Measurements from ENCODE around the gene DUOX2.
"Not testable (repeated sequence)": the region's sequence is repeated elsewhere in the genome, so short reads cannot be mapped to it uniquely, and the experiment has no call there.

Gene DUOX2

DNA sequence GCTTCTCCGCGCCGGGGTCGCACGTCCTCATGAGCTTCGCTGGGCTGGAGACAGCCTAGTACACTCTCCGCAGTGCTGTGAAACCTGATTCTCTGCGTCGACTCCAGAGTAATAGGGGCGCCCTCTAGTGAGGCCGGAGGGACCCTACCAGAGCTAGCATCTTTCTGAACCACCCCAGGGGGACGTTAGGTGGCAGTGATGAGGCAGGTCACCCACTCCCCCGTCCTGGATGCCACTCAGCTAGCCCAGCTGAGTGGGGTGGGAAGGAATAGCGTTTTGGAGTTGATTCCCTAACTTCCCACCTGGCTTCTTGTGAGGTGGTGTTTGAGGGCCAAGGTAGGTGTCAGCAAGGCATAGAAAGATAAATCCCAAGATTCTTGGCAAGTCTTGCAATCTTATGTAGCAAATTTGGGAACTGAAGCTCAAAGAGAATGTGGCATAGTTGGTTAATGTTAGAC is 4.2 kb upstream of the DUOX2 start:
- peak; percentile 87 for DNase-seq

DNA sequence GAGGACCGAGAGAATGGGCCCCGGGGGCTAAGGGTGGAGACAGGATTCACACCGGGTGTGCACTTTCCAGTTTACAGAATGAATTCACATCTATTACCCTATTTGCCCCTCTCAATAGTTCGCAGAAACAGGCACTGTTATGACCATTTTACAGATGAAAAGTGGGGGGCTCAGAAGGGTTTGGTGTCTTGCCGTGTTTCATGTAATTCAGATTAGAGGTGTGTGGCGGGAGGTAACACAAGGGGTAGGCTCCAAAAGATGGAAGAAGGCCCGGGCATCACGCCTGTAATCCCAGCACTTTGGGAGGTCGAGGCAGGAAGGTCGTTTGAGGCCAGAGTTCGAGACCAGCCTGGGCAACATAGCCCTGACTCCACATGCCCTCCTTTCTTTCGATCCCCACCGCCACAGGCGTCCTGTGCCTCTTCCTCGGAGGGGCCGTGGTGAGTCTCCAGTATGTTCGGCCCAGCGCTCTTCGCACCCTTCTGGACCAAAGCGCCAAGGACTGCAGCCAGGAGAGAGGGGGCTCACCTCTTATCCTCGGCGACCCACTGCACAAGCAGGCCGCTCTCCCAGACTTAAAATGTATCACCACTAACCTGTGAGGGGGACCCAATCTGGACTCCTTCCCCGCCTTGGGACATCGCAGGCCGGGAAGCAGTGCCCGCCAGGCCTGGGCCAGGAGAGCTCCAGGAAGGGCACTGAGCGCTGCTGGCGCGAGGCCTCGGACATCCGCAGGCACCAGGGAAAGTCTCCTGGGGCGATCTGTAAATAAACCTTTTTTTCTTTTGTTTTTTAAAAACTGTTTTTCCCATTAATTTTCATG is 3.5 kb upstream of the DUOX2 start:
- DNase-seq = no peak

DNA sequence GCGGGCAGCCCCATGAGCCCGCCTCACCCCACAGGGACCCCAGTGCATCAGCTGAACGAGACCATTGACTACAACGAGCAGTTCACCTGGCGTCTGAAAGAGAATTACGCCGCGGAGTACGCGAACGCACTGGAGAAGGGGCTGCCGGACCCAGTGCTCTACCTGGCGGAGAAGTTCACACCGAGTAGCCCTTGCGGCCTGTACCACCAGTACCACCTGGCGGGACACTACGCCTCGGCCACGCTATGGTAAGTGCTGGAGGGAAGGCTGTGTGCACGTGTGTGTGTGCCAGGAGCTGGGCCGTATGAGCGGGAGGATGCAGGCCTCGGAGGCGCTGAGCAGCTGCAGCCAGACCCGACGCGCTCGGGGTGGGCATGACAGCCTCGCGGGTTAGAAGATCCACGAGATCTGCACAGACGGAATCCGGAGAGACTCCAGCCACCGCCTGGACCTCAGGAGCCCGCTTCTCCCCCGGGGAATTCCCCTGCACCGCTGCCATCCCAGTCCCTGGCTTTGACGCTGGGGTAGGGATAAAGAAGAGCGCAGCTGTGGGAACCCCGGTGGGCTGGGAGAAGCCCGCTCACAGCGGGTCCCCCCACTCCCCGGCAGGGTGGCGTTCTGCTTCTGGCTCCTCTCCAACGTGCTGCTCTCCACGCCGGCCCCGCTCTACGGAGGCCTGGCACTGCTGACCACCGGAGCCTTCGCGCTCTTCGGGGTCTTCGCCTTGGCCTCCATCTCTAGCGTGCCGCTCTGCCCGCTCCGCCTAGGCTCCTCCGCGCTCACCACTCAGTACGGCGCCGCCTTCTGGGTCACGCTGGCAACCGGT is 2.7 kb upstream of the DUOX2 start:
- no peak for DNase-seq

DNA sequence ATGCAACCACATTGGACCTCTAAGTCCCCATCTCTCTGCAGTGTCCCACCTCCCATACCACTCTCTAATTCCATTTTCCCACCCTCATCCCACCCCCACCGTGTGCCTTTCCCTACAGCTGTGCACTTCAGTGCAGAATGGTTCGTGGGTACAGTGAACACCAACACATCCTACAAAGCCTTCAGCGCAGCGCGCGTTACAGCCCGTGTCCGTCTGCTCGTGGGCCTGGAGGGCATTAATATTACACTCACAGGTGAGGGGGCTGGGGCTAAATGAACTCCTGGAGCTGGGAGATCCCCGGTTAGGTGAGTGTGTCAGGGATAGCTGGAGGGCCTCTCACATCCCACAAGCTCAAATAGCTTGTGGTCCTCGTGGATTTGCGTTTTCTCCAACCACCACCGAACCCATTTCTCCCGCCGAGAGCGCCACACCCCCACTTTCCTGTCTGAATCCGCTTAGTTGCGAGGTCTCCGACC is 2.1 kb upstream of the DUOX2 start:
- no peak for DNase-seq

DNA sequence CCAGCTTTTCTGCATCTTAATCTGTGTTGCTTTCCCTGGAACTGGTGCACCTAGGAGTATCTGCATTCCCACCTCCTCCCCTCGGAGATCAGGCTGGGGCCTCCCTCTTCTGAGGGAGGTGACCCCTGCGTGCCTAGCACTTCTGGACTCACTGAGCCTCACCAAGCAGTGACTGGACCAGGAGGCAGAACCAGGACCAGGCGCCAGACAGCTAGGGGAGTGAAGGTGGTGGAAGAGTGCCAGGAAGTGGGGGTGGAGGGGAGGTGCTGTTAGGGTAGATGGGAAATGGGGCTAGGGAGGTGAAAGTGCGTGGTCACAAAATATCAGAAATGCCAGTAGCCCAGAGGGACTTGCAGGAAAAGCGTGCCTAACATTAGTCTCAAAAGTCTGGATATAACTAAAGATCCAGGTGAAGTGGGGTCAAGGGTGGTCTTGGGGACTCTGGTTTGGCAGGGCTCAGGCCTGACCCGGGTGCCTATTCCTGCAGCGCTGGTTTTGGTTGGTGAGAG is 1.4 kb upstream of the DUOX2 start:
- no peak for DNase-seq

DNA sequence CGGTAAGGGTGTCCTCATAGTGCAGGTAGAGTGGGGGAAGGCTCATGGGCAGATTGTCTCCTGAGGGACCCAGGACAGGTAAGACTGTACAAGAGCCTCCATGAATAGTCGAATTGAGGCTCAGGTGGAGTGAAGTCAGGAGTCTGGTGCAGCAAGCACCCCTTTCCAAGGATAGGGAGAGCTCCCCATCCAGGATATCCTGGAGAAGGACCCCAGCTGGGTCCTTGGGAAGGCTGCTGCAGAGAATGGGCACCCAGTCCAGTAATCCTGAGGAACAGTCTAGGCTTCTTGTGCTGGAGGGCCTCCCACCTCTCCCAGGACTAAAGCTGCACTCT is 746 bp upstream of the DUOX2 start:
- DNase-seq = no peak

DNA sequence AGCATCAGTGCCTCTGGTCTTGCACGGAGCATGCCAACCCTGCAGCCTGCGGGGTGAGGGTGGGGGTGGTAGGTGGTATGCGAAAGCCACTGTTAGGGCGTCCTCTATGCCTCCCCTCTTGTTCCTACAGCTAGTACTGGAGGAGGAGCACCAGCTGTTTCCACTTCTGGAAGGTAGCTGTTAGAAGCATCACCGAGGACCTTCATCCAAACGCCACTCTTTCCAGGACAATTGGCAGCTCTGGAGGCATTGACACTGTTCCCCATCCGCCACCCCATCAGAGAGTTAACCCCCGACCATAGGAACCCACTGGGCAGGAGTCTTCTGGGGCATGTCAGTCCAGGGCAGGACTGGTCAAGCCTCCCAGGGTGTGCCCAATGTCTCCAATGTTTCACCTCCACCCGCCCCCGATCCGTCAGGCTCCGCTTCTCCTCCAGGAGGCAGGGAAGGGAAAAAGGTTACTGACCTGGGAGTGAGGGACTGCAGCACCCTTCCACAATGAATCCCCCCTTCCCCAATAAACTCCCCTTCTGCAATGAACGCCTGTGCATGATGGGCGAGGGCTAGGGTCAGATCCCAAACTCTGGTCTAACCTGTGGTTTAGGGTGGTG is 487 bp downstream of the DUOX2 start:
- DNase-seq = no peak

DNA sequence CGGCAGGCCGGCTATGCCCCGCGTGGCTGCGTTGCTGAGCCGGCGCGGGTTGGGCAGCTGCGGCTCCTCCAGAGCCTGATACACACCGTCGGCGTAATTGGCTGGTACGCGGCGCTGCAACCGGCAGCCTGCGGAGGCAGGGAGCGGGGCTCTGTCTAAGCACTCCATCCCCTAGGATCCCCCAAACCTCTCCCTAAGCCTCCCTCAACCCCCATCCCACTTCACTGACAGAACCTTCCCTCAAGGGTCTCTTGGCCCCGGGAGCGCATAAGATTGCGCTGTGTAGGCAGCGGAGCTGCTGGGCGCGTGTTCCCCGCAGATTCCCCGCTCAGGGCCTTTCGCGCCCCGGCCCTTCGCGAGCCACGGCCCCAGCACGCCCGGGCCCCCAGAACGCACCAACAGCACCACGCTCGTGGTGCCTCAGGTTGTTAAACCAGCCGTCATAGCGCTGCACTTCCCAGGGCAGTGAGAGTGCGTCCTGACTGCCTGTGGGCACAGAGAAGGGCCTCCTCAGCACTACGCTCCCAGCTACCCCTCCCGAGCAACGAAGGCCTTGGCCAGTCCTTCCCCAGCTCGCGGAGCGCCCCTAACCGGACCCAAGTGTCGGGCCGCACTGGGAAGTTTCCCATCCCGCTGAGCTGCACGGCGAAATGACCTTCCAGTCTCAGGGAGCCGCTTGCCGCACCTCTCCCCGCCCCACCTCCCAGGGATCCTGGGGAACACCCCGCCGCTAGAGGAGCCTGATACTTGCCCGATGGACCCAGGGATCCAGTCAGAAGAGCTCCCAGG is 1.2 kb downstream of the DUOX2 start:
- no peak for DNase-seq

DNA sequence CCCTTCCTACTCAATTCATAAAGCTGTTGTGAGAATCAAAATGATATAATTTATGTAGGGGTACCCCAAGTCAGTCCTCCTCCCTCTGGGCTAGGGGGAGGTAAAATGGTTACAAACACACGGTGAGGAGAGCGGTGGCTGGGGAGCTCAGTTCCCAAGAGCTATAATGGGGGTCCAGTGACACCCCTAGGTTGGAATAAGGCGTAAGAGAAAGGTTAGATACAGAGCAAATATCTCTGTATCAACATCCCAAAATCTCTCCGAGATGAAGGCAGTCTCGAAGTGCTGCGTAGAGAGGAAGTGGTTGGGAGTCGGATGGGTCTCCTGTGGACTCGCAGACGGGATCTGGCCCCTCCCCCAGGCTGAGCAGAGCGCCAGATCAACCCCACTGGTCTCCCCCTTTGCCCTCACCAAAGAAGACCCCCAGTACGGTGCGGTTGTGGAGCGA is 1.8 kb downstream of the DUOX2 start:
- no peak for DNase-seq

DNA sequence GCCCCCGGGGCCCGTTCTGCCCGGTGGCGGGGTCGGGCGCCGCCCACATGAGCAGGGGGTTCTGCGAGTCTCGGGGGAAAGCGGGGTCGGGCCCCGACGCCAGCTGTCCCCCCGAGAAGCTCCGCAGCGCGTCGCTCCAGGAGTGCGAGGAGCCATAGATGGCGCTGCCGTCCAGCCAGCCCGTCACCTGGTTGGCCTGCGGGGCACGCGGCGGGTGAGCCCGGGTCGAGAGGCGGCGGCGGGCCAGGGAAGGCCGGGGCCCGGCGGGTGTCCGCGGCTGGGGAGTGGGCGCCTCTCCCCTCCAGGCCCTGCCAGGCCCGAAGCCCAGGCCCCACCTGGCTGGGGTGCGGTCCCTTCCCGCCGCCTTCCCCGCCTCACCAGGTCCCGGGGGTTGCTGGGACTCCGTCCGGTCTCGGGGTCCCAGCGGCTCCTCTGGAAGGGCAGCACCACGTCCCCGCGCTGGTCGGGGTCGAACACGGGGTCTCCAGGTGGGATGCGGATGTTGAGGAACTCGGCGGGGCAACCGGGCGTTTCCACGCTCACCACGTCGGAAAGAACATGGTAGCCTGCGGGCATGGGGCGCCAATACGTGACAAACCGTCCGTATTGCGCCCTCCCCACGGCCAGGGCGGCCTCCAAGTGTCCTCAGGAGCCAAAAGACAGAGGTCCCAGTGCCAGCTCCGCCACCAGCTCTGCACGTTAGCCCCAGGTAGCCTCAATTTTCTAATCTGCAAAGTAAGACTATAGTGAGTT is 2.4 kb downstream of the DUOX2 start:
- DNase-seq = no peak

DNA sequence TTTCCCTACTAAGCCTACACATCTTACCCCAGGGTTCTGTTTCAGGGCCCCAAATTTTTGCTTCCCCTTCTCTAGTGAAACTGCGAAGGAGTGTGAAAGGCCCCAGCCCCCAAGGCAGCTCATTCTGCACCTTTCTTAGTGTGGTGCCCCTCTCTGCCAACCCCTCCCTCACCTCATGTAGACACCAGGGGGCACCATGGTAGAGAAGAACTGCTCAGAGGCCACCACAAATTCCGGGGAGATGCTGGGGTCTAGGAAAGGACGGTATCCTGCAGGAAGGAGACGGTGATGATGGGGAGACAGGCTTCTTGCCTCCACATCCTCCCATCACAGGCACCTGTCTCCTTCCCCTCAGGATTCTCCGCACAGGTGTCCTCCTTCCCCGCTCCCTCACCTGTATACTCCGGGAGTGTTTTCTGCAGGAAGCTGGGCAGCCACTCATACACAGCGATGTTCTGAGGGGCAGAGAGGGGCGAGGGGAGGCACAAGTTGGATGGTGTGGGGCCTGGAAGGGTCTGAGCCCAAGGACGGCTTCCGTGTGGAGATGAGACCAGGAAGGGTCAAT is 3.6 kb downstream of the DUOX2 start:
- no peak for DNase-seq

DNA sequence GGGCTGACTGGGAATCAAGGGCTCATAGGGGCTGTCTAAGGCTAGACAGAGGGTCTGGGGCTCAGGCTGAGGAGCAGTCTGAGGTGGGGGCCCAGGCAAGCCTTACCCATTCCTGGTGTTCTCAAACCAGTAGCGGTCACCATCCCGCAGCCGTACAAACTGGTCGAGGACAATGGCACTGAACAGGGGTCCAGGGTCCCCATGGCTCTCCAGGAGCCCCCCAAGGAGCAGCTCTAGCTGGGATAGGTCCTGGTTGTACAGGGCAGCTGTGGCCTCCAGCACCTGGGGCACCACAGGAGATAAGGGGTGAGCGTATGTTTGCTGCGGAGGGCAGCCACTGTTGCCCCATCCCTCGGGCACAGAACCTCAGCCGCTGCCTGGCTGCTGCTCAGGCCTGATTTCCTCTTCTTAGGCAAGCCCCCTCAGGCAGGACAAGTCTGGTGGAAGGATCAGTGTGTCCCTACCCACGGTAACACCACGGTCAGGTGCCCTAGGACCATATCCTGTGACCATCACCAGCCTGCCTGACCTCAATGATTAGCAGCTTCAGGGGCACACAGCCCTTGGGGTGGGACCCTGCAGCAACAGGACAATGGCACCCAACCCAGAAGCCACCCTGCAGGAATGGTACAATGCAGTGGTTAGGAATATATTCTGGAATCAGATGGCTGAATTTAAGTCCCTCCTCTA is 5.9 kb downstream of the DUOX2 start:
- DNase-seq = no peak

DNA sequence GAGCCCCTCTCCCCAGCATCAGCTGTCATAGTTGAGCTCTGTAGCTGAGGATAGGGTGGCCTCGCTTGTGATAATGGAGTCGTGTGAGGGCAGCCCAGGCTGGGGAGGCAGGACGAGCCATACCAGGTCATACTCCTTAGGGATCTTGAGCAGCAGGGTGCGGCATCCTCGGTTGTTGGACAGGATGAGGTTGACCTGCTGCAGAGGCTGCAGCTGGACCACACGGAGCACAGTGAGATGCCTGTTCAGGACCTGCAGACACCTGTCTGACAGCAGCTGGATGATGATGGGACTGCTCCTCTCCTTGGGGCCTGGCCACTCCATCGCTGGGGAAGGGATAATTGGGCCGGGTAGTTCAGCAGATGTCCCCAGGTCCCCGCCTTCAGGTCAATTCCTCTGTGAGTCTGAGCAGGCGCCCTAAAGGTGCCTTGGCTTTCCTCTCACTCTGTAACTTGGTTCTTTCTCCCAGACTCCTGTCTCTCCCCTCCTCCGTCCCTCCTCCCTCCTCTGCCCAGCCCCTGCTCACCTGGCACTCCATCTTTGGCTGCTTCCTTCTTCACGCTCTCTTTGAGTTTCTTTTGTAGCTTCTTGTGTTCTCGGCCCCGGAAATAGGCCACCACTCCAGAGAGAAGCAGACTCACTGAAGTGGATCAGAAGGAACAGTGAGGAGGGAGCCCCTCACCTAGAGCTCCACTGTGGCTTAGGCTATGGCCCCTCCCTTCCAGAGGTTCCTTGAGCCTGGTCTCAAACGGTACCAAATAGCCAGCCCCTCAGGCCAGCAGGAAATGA is 7.8 kb downstream of the DUOX2 start:
- DNase-seq = no peak

DNA sequence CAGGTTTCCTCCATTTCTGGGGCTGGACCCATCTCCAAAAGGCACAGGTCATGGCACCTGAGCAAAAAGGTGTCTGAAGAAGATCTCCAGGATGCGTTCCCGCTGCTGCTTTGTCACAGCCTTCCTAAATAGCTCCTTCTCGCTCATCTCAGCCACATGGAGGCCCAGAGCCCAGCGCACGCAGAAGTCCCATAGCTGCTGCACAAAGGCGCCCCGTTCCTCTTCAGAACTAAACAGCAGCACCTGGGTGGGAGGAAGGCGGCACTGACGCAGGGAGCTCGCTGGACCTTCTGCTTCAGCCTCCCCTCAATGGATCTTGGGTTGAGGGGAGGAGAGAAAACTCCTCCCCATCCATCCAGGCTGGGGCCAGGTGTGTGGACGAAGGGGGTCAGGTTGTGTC is 8.4 kb downstream of the DUOX2 start:
- DNase-seq = no peak

DNA sequence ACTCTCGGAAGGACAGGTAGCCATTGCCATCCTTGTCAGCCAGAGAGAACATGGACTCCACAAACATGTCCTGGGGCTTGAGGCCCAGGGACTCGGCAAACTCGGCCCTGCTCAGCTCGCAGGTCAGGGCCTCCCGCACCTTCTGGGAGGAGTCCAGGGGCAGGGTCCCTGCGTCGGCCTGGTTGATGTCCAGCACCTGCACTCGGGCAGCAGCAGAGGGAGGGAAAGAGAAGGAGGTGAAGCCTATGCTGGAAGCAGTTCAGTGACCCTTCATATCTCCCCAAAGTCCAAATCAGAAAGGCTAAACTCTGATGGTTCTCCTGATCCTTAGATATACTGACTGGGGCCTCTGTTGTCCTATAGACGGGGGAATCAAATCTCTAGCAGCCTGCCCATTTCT is 9.8 kb downstream of the DUOX2 start:
- not testable (repeated sequence) for DNase-seq

DNA sequence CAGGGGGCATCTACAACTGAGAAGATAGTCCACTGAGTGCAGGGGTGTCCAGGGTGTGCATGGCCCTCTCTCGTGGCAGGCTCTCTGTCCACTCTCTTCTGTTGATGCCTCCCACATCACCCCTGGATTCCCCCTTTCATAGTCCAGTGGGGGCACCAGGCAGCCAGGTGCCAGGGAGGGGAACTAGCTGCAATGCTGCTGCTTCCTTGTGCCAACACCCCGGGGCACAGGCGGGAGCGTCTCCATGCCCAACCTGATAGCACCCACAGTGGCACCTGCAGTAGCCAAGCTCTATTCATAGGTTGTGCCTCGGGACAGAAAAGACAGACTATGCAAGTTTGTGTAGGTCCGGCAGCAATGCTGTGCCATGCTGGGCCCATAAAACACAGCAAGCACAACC is 11.7 kb downstream of the DUOX2 start:
- DNase-seq = no peak

DNA sequence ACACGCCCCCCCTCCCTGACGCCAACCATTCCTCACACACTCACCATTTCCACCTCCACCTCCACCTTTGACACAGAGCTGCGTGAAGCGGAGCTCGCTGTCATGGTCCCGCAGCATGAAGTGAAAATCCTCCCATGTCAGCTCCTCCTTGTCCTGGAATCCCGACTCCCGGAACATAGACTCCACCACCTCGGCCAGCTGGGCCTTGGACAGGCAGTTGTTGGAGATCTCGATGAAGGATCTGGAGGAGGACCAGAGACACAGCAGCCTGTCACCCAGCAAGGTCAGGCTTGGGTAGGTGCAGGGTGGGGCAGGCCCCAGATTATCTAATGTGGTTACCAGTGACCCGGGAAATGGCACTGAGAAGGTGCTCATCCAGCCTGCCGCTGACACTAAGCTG is 12.2 kb downstream of the DUOX2 start:
- DNase-seq = no peak

DNA sequence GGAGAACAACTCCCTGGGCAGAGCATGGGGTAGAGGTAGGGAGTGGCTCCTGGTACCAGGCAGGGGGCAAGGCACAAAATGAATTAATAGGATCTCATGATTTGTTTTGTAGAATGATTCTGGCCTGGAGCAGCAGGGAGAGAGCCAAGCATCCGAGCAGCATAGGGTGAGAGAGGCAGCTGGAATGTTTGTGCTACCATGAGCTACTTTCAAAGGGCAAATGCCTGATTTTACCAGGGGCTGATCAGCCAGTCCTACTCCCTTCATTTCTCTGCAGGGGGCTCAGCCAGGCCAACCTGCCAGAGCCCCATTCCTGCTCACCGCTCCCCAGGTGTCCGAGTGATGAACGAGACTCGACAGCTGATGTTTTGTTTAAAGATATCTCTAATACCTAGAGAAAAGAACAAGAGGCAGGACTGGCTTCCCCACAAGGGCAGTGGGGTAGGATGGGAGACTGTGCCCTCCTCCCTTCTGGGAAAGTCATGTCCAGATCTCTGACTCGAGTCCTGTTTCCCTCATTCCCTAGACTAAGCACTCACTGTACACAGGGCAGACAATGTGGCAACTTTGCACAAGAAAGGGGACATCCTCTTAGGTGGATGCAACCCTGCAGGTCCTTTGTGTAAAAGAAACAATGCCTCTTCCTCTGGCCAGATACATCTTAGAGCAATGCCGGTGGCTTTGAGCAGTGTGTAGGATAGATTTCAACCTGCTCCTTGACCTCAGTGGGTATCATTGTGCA is 12.9 kb downstream of the DUOX2 start:
- DNase-seq = no peak

DNA sequence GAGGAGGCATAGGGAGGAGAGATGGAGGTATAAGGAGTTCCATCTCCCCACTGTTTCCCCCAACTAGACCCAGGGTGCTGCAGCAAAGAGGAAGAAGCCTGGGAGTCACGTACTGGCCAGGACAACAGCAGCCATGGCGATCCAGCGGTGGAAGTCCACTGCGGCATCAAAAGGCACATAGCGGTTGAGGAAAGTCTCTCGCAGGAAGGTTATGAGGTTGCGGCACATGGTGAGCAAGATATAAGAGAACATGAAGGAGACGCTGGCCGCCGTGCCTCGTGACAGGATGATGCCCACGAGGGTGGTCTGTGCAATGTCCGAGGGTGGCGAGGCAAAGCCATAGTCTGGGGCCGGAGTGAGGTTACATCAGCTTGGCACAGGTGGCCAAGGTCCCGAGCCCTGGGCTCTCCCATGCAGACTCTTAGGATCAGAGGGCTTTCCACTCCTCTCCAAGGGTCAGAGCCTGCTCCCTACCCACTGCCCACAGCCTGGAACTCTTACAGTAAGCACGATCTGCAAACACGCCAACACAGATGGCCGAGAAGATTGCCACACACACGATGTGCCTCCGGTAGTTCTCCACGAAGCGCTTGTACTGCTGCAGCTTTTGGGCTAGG is 14.3 kb downstream of the DUOX2 start:
- DNase-seq = no peak
